Liver (tissue), 3 donors: Measurements from ENCODE around the gene CCDC134.

Source experiments
- CTCF ChIP-seq: fragments of 150-350 bp; IDR thresholded peaks from 2 replicates; pipeline ENCODE4 v1.5.1; 2017; ENCODE audit warnings: improper control_type of control experiment, low read depth, low read length; ENCODE audit not compliant: missing input control
- GABPA ChIP-seq, 2 donors: IDR thresholded peaks in 1 of 2; conservative IDR thresholded peaks in 1 of 2; 2 replicates each; pipeline ENCODE4 v1.6.1; 2016; ENCODE audit warnings: antibody characterized with exemption in 2 of 2, mild to moderate bottlenecking in 1 of 2, moderate library complexity in 1 of 2
- MAX ChIP-seq: IDR thresholded peaks from 2 replicates; pipeline ENCODE4 v1.6.1; 2016; ENCODE audit warnings: antibody characterized with exemption
- RAD21 ChIP-seq, 2 donors: IDR thresholded peaks; 2 replicates each; pipeline ENCODE4 v1.6.1; 2016; ENCODE audit warnings: antibody characterized with exemption in 2 of 2, mild to moderate bottlenecking in 2 of 2
- REST ChIP-seq: IDR thresholded peaks from 2 replicates; pipeline ENCODE4 v1.6.1; 2016; ENCODE audit warnings: antibody characterized with exemption, mild to moderate bottlenecking
- RXRA ChIP-seq, 2 donors: IDR thresholded peaks; 2 replicates each; pipeline ENCODE4 v1.6.1; 2017 to 2018; ENCODE audit warnings: antibody characterized with exemption in 2 of 2, mild to moderate bottlenecking in 1 of 2
- TAF1 ChIP-seq: conservative IDR thresholded peaks from 2 replicates; pipeline ENCODE4 v1.6.1; 2016; ENCODE audit warnings: antibody characterized with exemption, mild to moderate bottlenecking
- YY1 ChIP-seq: IDR thresholded peaks from 2 replicates; pipeline ENCODE4 v1.6.1; 2016; ENCODE audit warnings: antibody characterized with exemption, mild to moderate bottlenecking
- ZBTB33 ChIP-seq: IDR thresholded peaks from 2 replicates; pipeline ENCODE4 v1.6.1; 2016; ENCODE audit warnings: antibody characterized with exemption
- donor health status: healthy.
- donor health status: healthy.

GRCh38 chr22:41826021-41826420 is 25.5 kb downstream of the CCDC134 start:
- no peak for TF ChIP-seq CTCF
- TF ChIP-seq RAD21 (IDR thresholded peaks at IDR 0.05), result no peak
- TF ChIP-seq REST, result no peak
- no peak for TF ChIP-seq RXRA (IDR thresholded peaks at IDR 0.05)
- TF ChIP-seq MAX, result no peak
- TF ChIP-seq TAF1, result no peak
- no peak for TF ChIP-seq ZBTB33
- no peak for TF ChIP-seq GABPA (IDR thresholded peaks at IDR 0.05 in 1 of 2, conservative IDR thresholded peaks at IDR 0.05 in 1 of 2)
- TF ChIP-seq YY1, result no peak
